T-cell (primary cell): Measurements from ENCODE around the gene SLC12A6. TPM values are rescaled to one million over a fixed set of nuclear protein-coding genes. Genes with fewer than 3 reads are reported as not detected.
A peak's percentile ranks its signal among the peaks of the same experiment; 100 is the strongest.
"Not testable (repeated sequence)": the region's sequence is repeated elsewhere in the genome, so short reads cannot be mapped to it uniquely, and the experiment has no call there.

Experiments used
- ATAC-seq, 4 experiments: fragments of 200-7000 bp in 3 of 4; fragments of 150-1000 bp in 1 of 4; cut with Tn5 transposase; replicated peaks in 1 of 4; 1 replicate in 3 of 4; 2 replicates in 1 of 4; pipeline ENCODE4 v1.10.0; 2021; ENCODE audit warnings: moderate library complexity in 3 of 4, mild to moderate bottlenecking in 2 of 4, moderate number of reproducible peaks in 1 of 4
- CTCF ChIA-PET, 2 donors: fragments of 300-600 bp; sonication (Branson Sonifier 250); formaldehyde crosslinking; loops; one replicate each; lab custom pipeline; 2022; ENCODE audit warnings: antibody characterized with exemption in 2 of 2; lab: Charles Lee
- POLR2A ChIA-PET, 2 donors: fragments of 300-600 bp; sonication (Branson Sonifier 250); formaldehyde crosslinking; loops; one replicate each; lab custom pipeline; 2022; ENCODE audit warnings: antibody characterized with exemption in 2 of 2; lab: Charles Lee
- DNase-seq, 35 experiments: peaks; one replicate each; pipeline versions ENCODE4 v3.0.0 to v3.0.0-alpha.2; 2013 to 2023
- H3K27ac ChIP-seq: one replicate; pipeline ENCODE4 v1.5.1; 2013; ENCODE audit warnings: low read length
- H3K27me3 ChIP-seq, 2 experiments: replicated peaks in 1 of 2; 1 replicate in 1 of 2; 2 replicates in 1 of 2; pipeline versions ENCODE4 v1.6.1 to v1.7.0; 2013; ENCODE audit warnings: low read length in 1 of 2, mixed read lengths in 1 of 2; ENCODE audit not compliant: control insufficient read depth in 2 of 2, insufficient read depth in 2 of 2; ENCODE audit errors: extremely low read depth in 1 of 2
- H3K36me3 ChIP-seq, 2 donors: 1 replicate in 1 of 2; 2 replicates in 1 of 2; pipeline versions ENCODE4 v1.6.1 to v1.7.0; 2013; ENCODE audit warnings: low read length in 1 of 2; ENCODE audit not compliant: control insufficient read depth in 2 of 2, insufficient read depth in 1 of 2; ENCODE audit errors: extremely low read depth in 1 of 2
- H3K4me1 ChIP-seq, 2 experiments: 1 replicate in 1 of 2; 2 replicates in 1 of 2; pipeline versions ENCODE4 v1.6.1 to v1.7.0; 2013; ENCODE audit warnings: low read length in 2 of 2, mixed read lengths in 1 of 2; ENCODE audit not compliant: insufficient read depth in 2 of 2, control insufficient read depth in 1 of 2; ENCODE audit errors: extremely low read depth in 1 of 2
- H3K4me3 ChIP-seq, 2 donors: 1 replicate in 1 of 2; 2 replicates in 1 of 2; pipeline versions ENCODE4 v1.5.1 to v1.7.0; 2013; ENCODE audit warnings: mild to moderate bottlenecking in 2 of 2, low read length in 1 of 2, moderate library complexity in 1 of 2; ENCODE audit not compliant: control insufficient read depth in 1 of 2; ENCODE audit errors: extremely low read depth in 1 of 2
- H3K9me3 ChIP-seq: 2 replicates; pipeline ENCODE4 v1.7.0; 2013
- H3K27ac Mint-ChIP-seq, 2 donors: one replicate each; pipeline ENCODE4 v1.8.0; 2020 to 2021; ENCODE audit warnings: mild to moderate bottlenecking in 2 of 2, mixed read lengths in 2 of 2
- H3K27me3 Mint-ChIP-seq, 2 donors: one replicate each; pipeline ENCODE4 v1.8.0; 2021 to 2022; ENCODE audit warnings: mixed read lengths in 2 of 2
- H3K36me3 Mint-ChIP-seq: one replicate; pipeline ENCODE4 v1.8.0; 2021; ENCODE audit warnings: mixed read lengths
- H3K4me1 Mint-ChIP-seq, 3 donors: one replicate each; pipeline ENCODE4 v1.8.0; 2020 to 2022; ENCODE audit warnings: mixed read lengths in 3 of 3, mild to moderate bottlenecking in 1 of 3
- H3K4me3 Mint-ChIP-seq, 3 donors: one replicate each; pipeline ENCODE4 v1.8.0; 2020 to 2022; ENCODE audit warnings: mild to moderate bottlenecking in 3 of 3, mixed read lengths in 3 of 3, moderate library complexity in 3 of 3
- H3K9me3 Mint-ChIP-seq, 3 donors: one replicate each; pipeline ENCODE4 v1.8.0; 2020 to 2022; ENCODE audit warnings: mixed read lengths in 3 of 3
- WGBS: methylation state at CpG from one replicate; pipeline ENCODE4 v1.1.5; 2013; ENCODE audit warnings: missing lambda C conversion rate; ENCODE audit not compliant: insufficient coverage; 5-methylcytosine and 5-hydroxymethylcytosine counted together
- total RNA-seq, 35 experiments: library from RNA in 6 of 35; stranded (reverse) in 6 of 35; fragments of 120-200 nt in 1 of 35; gene quantifications; one replicate each; pipeline versions ENCODE4 v1.2.1 to v1.2.4 and lab custom pipeline; 2013 to 2026

SLC12A6 gene
- total RNA-seq, 5 donors from 2014 or later (not counting 1 experiment from before 2014, with no cell fraction given) = 71.2 to 103 (median 77.8) TPM

- H3K4me1 ChIP-seq = no peaks in the 10 kb centered on the region
- WGBS = 98% methylated on average over 5 of the region's 7 CpGs
- Mint-ChIP-seq H3K9me3 (no peaks in the 10 kb centered on the region), H3K27me3 (no peaks in the 10 kb centered on the region), H3K4me1 (no peaks in the 10 kb centered on the region), H3K4me3 (no peak overlapping the region), H3K27ac (no peak overlapping the region), H3K36me3 (peaks cover 32% of the 10 kb centered on the region)
- H3K36me3 ChIP-seq = peaks cover 2 to 33% of the 10 kb centered on the region in 2 donors
- no peaks in the 10 kb centered on the region for H3K27me3 ChIP-seq
- DNase-seq (no peak), ATAC-seq (no peak)
- no peaks in the 10 kb centered on the region for H3K9me3 ChIP-seq
- CTCF ChIA-PET = no interaction called here
- H3K27ac ChIP-seq = no peak overlapping the region
- H3K4me3 ChIP-seq = no peak overlapping the region
- POLR2A ChIA-PET = interaction anchor here in 1 of 2 donors (0.6 kb wide), 1 partner anchor 26 kb away, joined by 3 read pairs; no protein-coding TSS in a partner anchor
These were observed 16.7 kb upstream of the SLC12A6 start for GRCh38 chr15:34354286-34354685.

GRCh38 chr15:34353627-34354026 lies 16.0 kb upstream of the SLC12A6 start:
- H3K36me3 ChIP-seq = peaks cover 2 to 28% of the 10 kb centered on the region in 2 donors
- ChIA-PET POLR2A (no interaction called here), CTCF (no interaction called here)
- peak overlapping the region in 1 of 2 donors; percentile 15 for H3K27ac Mint-ChIP-seq
- ATAC-seq (no peak), DNase-seq (no peak)
- H3K27me3 Mint-ChIP-seq = no peaks in the 10 kb centered on the region
- H3K9me3 Mint-ChIP-seq = no peaks in the 10 kb centered on the region
- H3K9me3 ChIP-seq = no peaks in the 10 kb centered on the region
- no peak overlapping the region for H3K4me3 Mint-ChIP-seq
- H3K4me1 Mint-ChIP-seq = no peaks in the 10 kb centered on the region
- 100% methylated on average over 1 of the region's 2 CpGs for WGBS
- H3K27ac ChIP-seq = no peak overlapping the region
- H3K4me1 ChIP-seq = no peaks in the 10 kb centered on the region
- no peak overlapping the region for H3K4me3 ChIP-seq
- H3K27me3 ChIP-seq = no peaks in the 10 kb centered on the region
- peaks cover 28% of the 10 kb centered on the region for H3K36me3 Mint-ChIP-seq

- H3K9me3 ChIP-seq, POLR2A ChIA-PET, H3K4me3 ChIP-seq, ATAC-seq, H3K9me3 Mint-ChIP-seq, H3K27me3 Mint-ChIP-seq, H3K27ac ChIP-seq, H3K4me3 Mint-ChIP-seq, H3K4me1 ChIP-seq, H3K27me3 ChIP-seq, H3K27ac Mint-ChIP-seq, H3K4me1 Mint-ChIP-seq, DNase-seq: not testable (repeated sequence)
- CTCF ChIA-PET = interaction anchor here in 1 of 2 donors (0.7 kb wide), 1 partner anchor 29 kb away, joined by 3 read pairs; no protein-coding TSS in a partner anchor
- H3K36me3 ChIP-seq = peaks cover 2 to 21% of the 10 kb centered on the region in 2 donors
- peaks cover 24% of the 10 kb centered on the region for H3K36me3 Mint-ChIP-seq
- WGBS = 100% methylated on average over 6 of the region's 12 CpGs
These were observed 15.4 kb upstream of the SLC12A6 start for GRCh38 chr15:34352996-34353395.

GRCh38 chr15:34349769-34350168 lies 12.2 kb upstream of the SLC12A6 start:
- Histone ChIP-seq H3K36me3 (no peaks in the 10 kb centered on the region), H3K27ac (no peak overlapping the region), H3K9me3 (no peaks in the 10 kb centered on the region), H3K4me1 (no peaks in the 10 kb centered on the region), H3K4me3 (no peak overlapping the region), H3K27me3 (no peaks in the 10 kb centered on the region)
- Mint-ChIP-seq H3K27ac (no peak overlapping the region), H3K9me3 (no peaks in the 10 kb centered on the region), H3K27me3 (no peaks in the 10 kb centered on the region), H3K36me3 (peaks cover 3% of the 10 kb centered on the region), H3K4me1 (no peaks in the 10 kb centered on the region), H3K4me3 (no peak overlapping the region)
- no peak for ATAC-seq
- CTCF ChIA-PET = no interaction called here
- POLR2A ChIA-PET = no interaction called here
- 90% methylated on average over 4 of the region's 4 CpGs for WGBS
- DNase-seq = no peak

- H3K36me3 Mint-ChIP-seq = no peaks in the 10 kb centered on the region
- Histone ChIP-seq H3K9me3 (no peaks in the 10 kb centered on the region), H3K27me3 (no peaks in the 10 kb centered on the region), H3K27ac (no peak overlapping the region), H3K36me3 (no peaks in the 10 kb centered on the region), H3K4me3 (no peak overlapping the region), H3K4me1 (no peaks in the 10 kb centered on the region)
- H3K4me1 Mint-ChIP-seq = no peaks in the 10 kb centered on the region
- POLR2A ChIA-PET = no interaction called here
- no CpG with 5 or more reads among the region's 1 CpG for WGBS
- no peak overlapping the region for H3K4me3 Mint-ChIP-seq
- H3K9me3 Mint-ChIP-seq = no peaks in the 10 kb centered on the region
- no peak for DNase-seq
- no peak for ATAC-seq
- H3K27me3 Mint-ChIP-seq = no peaks in the 10 kb centered on the region
- no peak overlapping the region for H3K27ac Mint-ChIP-seq
- CTCF ChIA-PET = no interaction called here
These were observed 11.2 kb upstream of the SLC12A6 start for GRCh38 chr15:34348735-34349300.

- ChIA-PET CTCF (no interaction called here), POLR2A (no interaction called here)
- H3K27ac ChIP-seq = no peak overlapping the region
- H3K4me3 ChIP-seq = no peak overlapping the region
- Mint-ChIP-seq H3K4me3 (no peak overlapping the region), H3K27me3 (no peaks in the 10 kb centered on the region), H3K36me3 (no peaks in the 10 kb centered on the region), H3K27ac (peak overlapping the region in 1 of 2 donors; percentile 23), H3K4me1 (no peaks in the 10 kb centered on the region), H3K9me3 (no peaks in the 10 kb centered on the region)
- ATAC-seq = no peak
- no peaks in the 10 kb centered on the region for H3K27me3 ChIP-seq
- DNase-seq = no peak
- 83% methylated on average over 13 of the region's 13 CpGs for WGBS
- H3K36me3 ChIP-seq = no peaks in the 10 kb centered on the region
- H3K4me1 ChIP-seq = peaks cover 0 to 3% of the 10 kb centered on the region in 2 experiments
- no peaks in the 10 kb centered on the region for H3K9me3 ChIP-seq
These were observed 10.5 kb upstream of the SLC12A6 start for GRCh38 chr15:34347951-34348638.
